Nephron (organoid): ENCODE data around the gene ABLIM2.

Experiments
- H3K27ac Mint-ChIP-seq, 3 experiments: 2 replicates each; pipeline ENCODE4 v1.8.0; 2020; ENCODE audit warnings: mixed read lengths in 3 of 3, mild to moderate bottlenecking in 2 of 3, moderate library complexity in 1 of 3
- H3K27me3 Mint-ChIP-seq: 2 replicates; pipeline ENCODE4 v1.8.0; 2021; ENCODE audit warnings: low read depth, mild to moderate bottlenecking, moderate library complexity, mixed read lengths
- H3K36me3 Mint-ChIP-seq: 2 replicates; pipeline ENCODE4 v1.8.0; 2020; ENCODE audit warnings: low read depth, mixed read lengths
- H3K4me1 Mint-ChIP-seq: 2 replicates; pipeline ENCODE4 v1.8.0; 2020; ENCODE audit warnings: mixed read lengths
- H3K4me3 Mint-ChIP-seq, 3 experiments: 2 replicates each; pipeline ENCODE4 v1.8.0; 2020; ENCODE audit warnings: mild to moderate bottlenecking in 3 of 3, mixed read lengths in 3 of 3, moderate library complexity in 2 of 3
- H3K9me3 Mint-ChIP-seq: 2 replicates; pipeline ENCODE4 v1.8.0; 2020; ENCODE audit warnings: mixed read lengths
- CTCF ChIP-seq, 3 experiments: fragments of 200-600 bp; sonication (generic); IDR thresholded peaks; one replicate each; pipeline ENCODE4 v1.5.0; 2021; ENCODE audit warnings: antibody characterized with exemption in 3 of 3; ENCODE audit not compliant: unreplicated experiment in 3 of 3

The ABLIM2 gene

DNA sequence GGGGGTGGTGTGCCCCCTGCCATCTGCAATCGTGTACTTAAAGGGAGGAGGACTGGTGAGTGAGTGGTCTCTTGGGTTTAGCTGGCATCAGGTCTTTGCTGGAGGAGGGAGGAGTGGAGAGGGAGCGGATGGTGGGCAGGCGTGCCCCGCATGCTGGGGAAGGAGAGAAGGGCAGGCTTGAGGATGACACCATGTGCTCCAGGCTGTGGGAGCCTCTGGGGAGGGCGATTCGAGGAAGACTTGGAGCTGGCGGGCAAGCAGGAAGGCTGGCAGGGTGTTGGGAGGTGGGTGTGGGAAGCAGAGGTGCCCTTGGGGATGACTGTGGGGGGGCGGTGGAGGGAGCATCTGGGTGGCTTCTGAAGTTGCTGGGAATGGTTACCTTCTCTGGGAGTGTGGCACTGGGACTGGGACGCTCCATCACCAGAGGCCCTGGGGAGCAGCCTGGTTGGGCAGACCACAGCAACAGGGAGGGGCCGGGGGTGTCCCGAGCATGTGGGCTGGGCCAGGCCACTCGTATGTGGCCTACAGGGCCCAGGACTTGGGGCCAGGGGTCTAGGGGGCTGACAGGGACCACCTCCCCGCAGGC, 188.2 kb downstream of the ABLIM2 start:
- Mint-ChIP-seq H3K4me1 (peaks cover 45% of the 10 kb centered on the region), H3K9me3 (no peaks in the 10 kb centered on the region), H3K27ac (peak overlapping the region; percentile 92 to 99 (median 98)), H3K36me3 (no peaks in the 10 kb centered on the region), H3K27me3 (peaks cover 3% of the 10 kb centered on the region), H3K4me3 (peak overlapping the region; percentile 13 to 52 (median 23))
- TF ChIP-seq CTCF (IDR thresholded peaks at IDR 0.05; ENCODE audit: unreplicated experiment in 3 of 3): no peak

- Mint-ChIP-seq H3K36me3 (no peaks in the 10 kb centered on the region), H3K4me3 (peak overlapping the region in 1 of 3 experiments; percentile 7), H3K4me1 (peaks cover 53% of the 10 kb centered on the region), H3K27me3 (peaks cover 3% of the 10 kb centered on the region), H3K9me3 (no peaks in the 10 kb centered on the region), H3K27ac (peak overlapping the region; percentile 64 to 93 (median 92))
- TF ChIP-seq CTCF (IDR thresholded peaks at IDR 0.05; ENCODE audit: unreplicated experiment in 3 of 3): no peak
Measured at GRCh38 chr4:7968262-7968896, 190.2 kb downstream of the ABLIM2 start.

DNA sequence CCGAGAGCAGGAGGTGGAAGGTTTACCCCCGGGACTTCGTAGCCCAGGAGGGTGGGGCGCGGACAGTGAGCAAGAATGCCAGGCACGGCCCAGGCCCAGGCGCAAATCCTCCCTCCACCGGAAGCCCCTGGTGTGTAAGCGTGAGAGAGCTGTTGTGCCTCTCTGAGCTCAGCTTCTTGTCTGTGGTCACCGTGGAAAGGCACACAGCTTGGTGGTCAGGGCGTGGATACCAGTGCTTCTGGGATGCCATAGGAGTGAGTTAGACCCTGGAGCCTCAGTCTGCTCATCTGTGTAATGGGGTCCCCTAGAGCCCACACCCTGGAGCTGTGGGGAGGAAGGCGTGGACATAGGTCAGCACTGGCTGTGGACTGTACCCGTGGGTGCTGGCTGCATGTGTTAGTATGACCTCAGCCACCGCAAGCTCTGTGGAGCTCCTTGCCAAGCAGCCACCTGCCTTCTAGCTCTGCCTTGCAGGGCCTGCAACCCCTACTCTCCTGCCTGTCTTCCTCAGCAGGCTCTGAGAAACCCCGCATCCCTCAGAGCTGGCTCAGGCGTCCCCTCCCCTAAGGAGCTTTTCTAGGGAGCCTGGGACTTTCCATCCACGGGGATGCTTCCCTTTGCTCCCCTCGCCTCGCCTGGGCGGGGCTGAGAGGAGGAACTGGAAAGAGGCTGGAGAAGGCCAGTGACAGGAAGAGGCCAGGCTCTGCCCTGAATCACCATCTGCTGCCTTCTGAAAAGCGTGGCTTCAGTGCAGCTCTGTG, 190.9 kb downstream of the ABLIM2 start:
- Mint-ChIP-seq H3K4me1 (peaks cover 56% of the 10 kb centered on the region), H3K4me3 (peak overlapping the region in 1 of 3 experiments; percentile 15), H3K9me3 (no peaks in the 10 kb centered on the region), H3K27me3 (peaks cover 3% of the 10 kb centered on the region), H3K27ac (peak overlapping the region; percentile 64 to 93 (median 92)), H3K36me3 (no peaks in the 10 kb centered on the region)
- TF ChIP-seq CTCF (IDR thresholded peaks at IDR 0.05; ENCODE audit: unreplicated experiment in 3 of 3): no peak

DNA sequence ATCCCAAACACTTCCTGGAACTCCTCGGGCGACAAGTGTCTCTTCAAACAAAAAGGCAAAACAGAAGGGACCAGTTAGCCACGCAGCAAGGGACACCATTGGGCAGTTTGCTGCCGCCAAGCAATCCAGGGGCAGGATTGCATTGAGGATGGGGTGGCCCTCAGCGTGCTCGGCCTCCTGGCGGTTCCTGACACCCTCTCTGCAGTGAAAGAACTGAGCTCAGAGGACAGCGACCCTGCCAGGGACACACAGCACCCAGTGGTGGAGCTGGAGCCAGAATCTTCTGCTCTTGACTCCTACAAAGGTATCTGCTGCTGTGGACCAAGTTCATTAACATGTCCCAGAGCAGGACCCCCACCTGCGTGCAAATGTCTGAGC, 191.6 kb downstream of the ABLIM2 start:
- H3K9me3 Mint-ChIP-seq: no peaks in the 10 kb centered on the region

GRCh38 chr4:7966281-7967062, 192.1 kb downstream of the ABLIM2 start:
- peaks cover 53% of the 10 kb centered on the region for H3K4me1 Mint-ChIP-seq
- H3K4me3 Mint-ChIP-seq: no peak overlapping the region
- H3K36me3 Mint-ChIP-seq: no peaks in the 10 kb centered on the region
- peak overlapping the region; percentile 46 to 92 (median 80) for H3K27ac Mint-ChIP-seq
- H3K9me3 Mint-ChIP-seq: no peaks in the 10 kb centered on the region
- TF ChIP-seq CTCF (IDR thresholded peaks at IDR 0.05; ENCODE audit: unreplicated experiment in 3 of 3): no peak
- peaks cover 3% of the 10 kb centered on the region for H3K27me3 Mint-ChIP-seq

More for the DNA sequence above, 191.6 kb downstream of the ABLIM2 start:
- peak overlapping the region in 2 of 3 experiments; percentile 36 to 92 for H3K27ac Mint-ChIP-seq
- peaks cover 53% of the 10 kb centered on the region for H3K4me1 Mint-ChIP-seq
- no peaks in the 10 kb centered on the region for H3K36me3 Mint-ChIP-seq
- TF ChIP-seq CTCF (IDR thresholded peaks at IDR 0.05; ENCODE audit: unreplicated experiment in 3 of 3): no peak
- H3K27me3 Mint-ChIP-seq: peaks cover 3% of the 10 kb centered on the region
- H3K4me3 Mint-ChIP-seq: no peak overlapping the region
